ENCODE results near the gene EGFL7.

Gene EGFL7

GRCh38 chr9:136691316-136692184 is 28.8 kb downstream of the EGFL7 start:
- Histone ChIP-seq H3K9ac (ENCODE audit: low read length) (no peak overlapping the region), H3K27me3 (ENCODE audit: control insufficient read depth, insufficient read depth, low read length) (peaks cover 3% of the 10 kb centered on the region), H3K4me3 (ENCODE audit: low read length) (no peak overlapping the region), H3K4me1 (ENCODE audit: control insufficient read depth, insufficient read depth, low read length) (peaks cover 86% of the 10 kb centered on the region), H3K9me3 (ENCODE audit: control insufficient read depth, low read length) (no peaks in the 10 kb centered on the region), H3K36me3 (ENCODE audit: control insufficient read depth, insufficient read depth, low read length) (no peaks in the 10 kb centered on the region)

DNA sequence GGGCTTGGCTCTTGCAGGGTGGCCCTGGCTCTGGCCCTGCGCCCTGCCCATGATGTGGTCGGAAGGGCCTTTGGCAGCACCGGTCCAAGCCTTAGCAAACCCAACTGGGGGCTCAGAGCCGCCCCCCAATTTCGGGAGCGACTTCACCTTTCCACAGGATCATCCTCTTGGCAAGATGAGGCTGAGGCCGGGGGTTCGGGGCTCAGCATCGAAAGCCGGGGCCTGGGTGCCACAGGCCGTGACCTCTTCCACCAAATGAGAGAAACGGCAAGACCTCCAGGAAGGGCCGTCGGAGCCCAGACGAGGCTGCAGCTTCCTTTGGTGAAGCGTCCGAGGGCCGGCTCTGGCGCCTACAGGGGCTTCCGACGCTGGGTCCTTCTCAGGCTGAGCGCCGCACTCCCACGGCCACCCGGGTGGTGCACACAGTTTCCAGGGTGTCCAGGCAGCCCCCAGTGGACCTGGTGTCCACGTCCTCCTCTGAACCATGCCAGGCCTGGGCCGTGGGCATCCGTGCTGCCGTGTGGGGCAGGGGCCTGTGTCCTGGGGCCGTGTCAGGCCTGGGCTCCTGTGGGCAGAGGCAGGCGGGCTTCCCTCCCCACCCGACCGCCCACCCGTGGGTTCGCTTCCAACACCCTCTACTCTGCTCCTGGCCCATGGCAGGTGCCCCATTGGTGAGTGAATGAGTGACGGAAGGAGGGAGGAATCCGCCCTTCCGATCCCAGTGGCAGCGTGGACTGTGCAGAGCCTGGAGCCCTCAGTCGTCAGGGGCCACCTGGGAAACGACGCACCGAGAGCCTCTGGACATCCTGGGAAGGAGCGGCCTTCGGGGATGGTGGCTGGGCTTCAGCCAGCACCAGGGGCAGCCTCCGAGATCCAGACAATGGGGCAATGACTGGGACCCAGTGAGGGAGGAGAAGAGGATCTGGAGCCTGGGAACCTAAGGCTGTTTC is 29.7 kb downstream of the EGFL7 start:
- Histone ChIP-seq H3K4me1 (ENCODE audit: control insufficient read depth, insufficient read depth, low read length) (peaks cover 91% of the 10 kb centered on the region), H3K27me3 (ENCODE audit: control insufficient read depth, insufficient read depth, low read length) (peaks cover 3% of the 10 kb centered on the region), H3K9me3 (ENCODE audit: control insufficient read depth, low read length) (no peaks in the 10 kb centered on the region), H3K4me3 (ENCODE audit: low read length) (no peak overlapping the region), H3K36me3 (ENCODE audit: control insufficient read depth, insufficient read depth, low read length) (no peaks in the 10 kb centered on the region), H3K9ac (ENCODE audit: low read length) (no peak overlapping the region)

- H3K9me3 ChIP-seq (ENCODE audit: control insufficient read depth, low read length), result no peaks in the 10 kb centered on the region
These were observed 30.4 kb downstream of the EGFL7 start for GRCh38 chr9:136693135-136693489.

GRCh38 chr9:136693490-136694162 is 30.9 kb downstream of the EGFL7 start:
- H3K4me1 ChIP-seq (ENCODE audit: control insufficient read depth, insufficient read depth, low read length), result peaks cover 87% of the 10 kb centered on the region

More at GRCh38 chr9:136693135-136693489, 30.4 kb downstream of the EGFL7 start:
- Histone ChIP-seq H3K4me3 (ENCODE audit: low read length) (no peak overlapping the region), H3K9ac (ENCODE audit: low read length) (no peak overlapping the region), H3K36me3 (ENCODE audit: control insufficient read depth, insufficient read depth, low read length) (no peaks in the 10 kb centered on the region), H3K27me3 (ENCODE audit: control insufficient read depth, insufficient read depth, low read length) (peaks cover 3% of the 10 kb centered on the region), H3K4me1 (ENCODE audit: control insufficient read depth, insufficient read depth, low read length) (peaks cover 92% of the 10 kb centered on the region)

GRCh38 chr9:136694163-136694871 is 31.6 kb downstream of the EGFL7 start:
- Histone ChIP-seq H3K4me1 (ENCODE audit: control insufficient read depth, insufficient read depth, low read length) (peaks cover 80% of the 10 kb centered on the region), H3K9ac (ENCODE audit: low read length) (peak overlapping the region; percentile 22), H3K27me3 (ENCODE audit: control insufficient read depth, insufficient read depth, low read length) (peaks cover 3% of the 10 kb centered on the region), H3K4me3 (ENCODE audit: low read length) (peak overlapping the region; percentile 14), H3K9me3 (ENCODE audit: control insufficient read depth, low read length) (no peaks in the 10 kb centered on the region), H3K36me3 (ENCODE audit: control insufficient read depth, insufficient read depth, low read length) (no peaks in the 10 kb centered on the region)

More at GRCh38 chr9:136693490-136694162, 30.9 kb downstream of the EGFL7 start:
- peaks cover 3% of the 10 kb centered on the region for H3K27me3 ChIP-seq (ENCODE audit: control insufficient read depth, insufficient read depth, low read length)
- no peaks in the 10 kb centered on the region for H3K36me3 ChIP-seq (ENCODE audit: control insufficient read depth, insufficient read depth, low read length)
- H3K9ac ChIP-seq (ENCODE audit: low read length), result peak overlapping the region; percentile 22
- H3K9me3 ChIP-seq (ENCODE audit: control insufficient read depth, low read length), result no peaks in the 10 kb centered on the region
- no peak overlapping the region for H3K4me3 ChIP-seq (ENCODE audit: low read length)

DNA sequence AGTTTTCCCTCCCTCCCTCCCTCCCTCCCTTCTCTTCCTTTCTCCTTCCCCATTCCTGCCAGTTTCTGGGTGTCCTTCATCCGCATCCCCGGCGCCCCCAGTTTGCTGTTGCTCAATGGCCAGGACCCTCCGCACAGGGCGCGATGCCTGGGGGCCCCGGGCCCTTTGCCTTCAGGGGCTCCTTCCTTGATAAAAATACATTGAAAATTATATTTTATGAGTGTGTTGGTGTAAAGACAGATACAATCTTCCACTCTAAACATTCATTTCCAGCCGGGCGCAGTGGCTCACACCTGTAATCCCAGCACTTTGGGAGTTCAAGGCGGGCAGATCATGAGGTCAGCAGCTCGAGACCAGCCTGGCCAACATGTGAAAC is 32.1 kb downstream of the EGFL7 start:
- H3K9ac ChIP-seq (ENCODE audit: low read length), result no peak overlapping the region
- H3K9me3 ChIP-seq (ENCODE audit: control insufficient read depth, low read length), result no peaks in the 10 kb centered on the region
- peaks cover 3% of the 10 kb centered on the region for H3K27me3 ChIP-seq (ENCODE audit: control insufficient read depth, insufficient read depth, low read length)
- no peak overlapping the region for H3K4me3 ChIP-seq (ENCODE audit: low read length)
- peaks cover 77% of the 10 kb centered on the region for H3K4me1 ChIP-seq (ENCODE audit: control insufficient read depth, insufficient read depth, low read length)
- no peaks in the 10 kb centered on the region for H3K36me3 ChIP-seq (ENCODE audit: control insufficient read depth, insufficient read depth, low read length)

DNA sequence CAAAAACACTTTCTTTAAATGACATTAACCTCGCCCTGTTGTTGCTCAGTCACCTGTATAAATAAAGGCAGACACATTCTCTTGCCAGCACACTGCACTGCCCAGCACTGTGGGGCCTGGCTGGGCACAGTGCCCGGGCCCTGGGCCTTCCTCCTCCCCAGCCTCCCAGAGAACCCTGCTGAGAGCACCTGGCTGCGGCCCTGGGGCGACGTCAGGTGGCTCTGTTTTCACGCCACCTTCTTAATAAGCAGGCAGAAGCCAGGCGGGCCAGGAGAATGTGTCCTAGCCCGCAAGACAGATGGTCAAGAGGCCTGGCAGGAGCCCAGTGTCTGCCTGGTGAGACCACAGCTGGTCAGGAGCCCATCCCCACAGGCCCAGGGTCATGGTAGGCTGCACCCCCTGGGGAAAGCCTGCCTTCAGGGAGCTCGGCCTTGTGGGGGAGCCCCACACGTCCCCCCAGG is 32.7 kb downstream of the EGFL7 start:
- peak overlapping the region; percentile 47 for H3K9ac ChIP-seq (ENCODE audit: low read length)
- no peaks in the 10 kb centered on the region for H3K9me3 ChIP-seq (ENCODE audit: control insufficient read depth, low read length)
- peaks cover 71% of the 10 kb centered on the region for H3K4me1 ChIP-seq (ENCODE audit: control insufficient read depth, insufficient read depth, low read length)
- no peaks in the 10 kb centered on the region for H3K36me3 ChIP-seq (ENCODE audit: control insufficient read depth, insufficient read depth, low read length)
- no peak overlapping the region for H3K4me3 ChIP-seq (ENCODE audit: low read length)
- peaks cover 7% of the 10 kb centered on the region for H3K27me3 ChIP-seq (ENCODE audit: control insufficient read depth, insufficient read depth, low read length)

DNA sequence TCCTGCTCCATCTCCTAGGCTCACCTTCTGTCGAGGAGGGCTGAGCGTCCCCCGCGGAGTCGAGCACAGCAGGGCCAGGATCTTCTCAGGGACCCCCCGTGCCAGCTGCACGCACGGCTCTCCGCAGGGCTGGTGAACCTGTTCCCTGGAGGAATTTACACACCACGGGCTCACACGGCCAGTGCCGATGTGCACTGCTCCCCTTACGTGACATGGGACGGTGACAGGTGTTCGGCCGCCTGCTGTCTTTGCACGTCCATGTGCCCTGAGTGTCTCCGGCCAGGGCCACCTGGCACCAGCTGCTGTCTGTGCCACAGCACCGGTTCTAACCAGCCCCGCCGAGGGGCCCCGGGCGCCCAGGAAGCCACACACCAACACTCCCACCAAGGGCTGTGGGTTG is 33.2 kb downstream of the EGFL7 start:
- H3K9ac ChIP-seq (ENCODE audit: low read length), result peak overlapping the region; percentile 47
- H3K4me1 ChIP-seq (ENCODE audit: control insufficient read depth, insufficient read depth, low read length), result peaks cover 68% of the 10 kb centered on the region
- H3K4me3 ChIP-seq (ENCODE audit: low read length), result no peak overlapping the region
- H3K36me3 ChIP-seq (ENCODE audit: control insufficient read depth, insufficient read depth, low read length), result no peaks in the 10 kb centered on the region
- no peaks in the 10 kb centered on the region for H3K9me3 ChIP-seq (ENCODE audit: control insufficient read depth, low read length)
- H3K27me3 ChIP-seq (ENCODE audit: control insufficient read depth, insufficient read depth, low read length), result peaks cover 11% of the 10 kb centered on the region

DNA sequence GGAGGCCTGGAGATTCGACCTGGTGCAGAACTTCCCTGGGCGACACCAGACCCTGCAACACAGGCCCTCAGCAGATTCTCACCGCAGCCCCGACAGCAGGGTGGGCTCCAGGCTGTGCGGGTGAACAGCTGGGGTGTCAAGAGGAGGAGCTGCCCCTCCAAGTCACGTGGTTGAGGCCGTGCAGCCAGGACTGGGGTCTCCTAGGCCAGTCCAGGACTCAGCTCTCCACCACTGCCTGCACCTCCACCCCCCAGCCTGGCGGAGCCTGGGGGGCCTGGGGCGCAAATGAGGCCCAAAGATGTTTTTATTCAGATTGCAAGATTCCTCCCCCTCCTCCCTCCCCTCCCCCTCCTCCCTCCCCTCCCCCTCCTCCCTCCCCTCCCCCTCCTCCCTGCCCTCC is 33.8 kb downstream of the EGFL7 start:
- no peaks in the 10 kb centered on the region for H3K9me3 ChIP-seq (ENCODE audit: control insufficient read depth, low read length)
- H3K4me1 ChIP-seq (ENCODE audit: control insufficient read depth, insufficient read depth, low read length), result peaks cover 68% of the 10 kb centered on the region
- H3K27me3 ChIP-seq (ENCODE audit: control insufficient read depth, insufficient read depth, low read length), result peaks cover 17% of the 10 kb centered on the region
- no peaks in the 10 kb centered on the region for H3K36me3 ChIP-seq (ENCODE audit: control insufficient read depth, insufficient read depth, low read length)
- peak overlapping the region; percentile 47 for H3K9ac ChIP-seq (ENCODE audit: low read length)
- H3K4me3 ChIP-seq (ENCODE audit: low read length), result no peak overlapping the region

- Histone ChIP-seq H3K9ac (ENCODE audit: low read length) (no peak overlapping the region), H3K9me3 (ENCODE audit: control insufficient read depth, low read length) (no peaks in the 10 kb centered on the region), H3K27me3 (ENCODE audit: control insufficient read depth, insufficient read depth, low read length) (peaks cover 20% of the 10 kb centered on the region), H3K4me3 (ENCODE audit: low read length) (no peak overlapping the region), H3K36me3 (ENCODE audit: control insufficient read depth, insufficient read depth, low read length) (no peaks in the 10 kb centered on the region), H3K4me1 (ENCODE audit: control insufficient read depth, insufficient read depth, low read length) (peaks cover 61% of the 10 kb centered on the region)
These were observed 34.6 kb downstream of the EGFL7 start for GRCh38 chr9:136697146-136697820.

Measured in mucosa of stomach (tissue), 1 donor.